Measurements from ENCODE around the gene BTN2A1. TPM values are rescaled to one million over a fixed set of nuclear protein-coding genes. Genes with fewer than 3 reads are reported as not detected.

The BTN2A1 gene
- total and polyA plus RNA-seq, 7 donors = 5.4 to 14.9 (median 9.4) TPM

- H3K27me3 ChIP-seq (ENCODE audit: insufficient read depth in 3 of 3, low read length in 2 of 3) = no peaks in the 10 kb centered on the region
- DNase-seq (no peak), ATAC-seq (no peak)
- H3K4me3 ChIP-seq = no peak overlapping the region
- no peak overlapping the region for H3K27ac ChIP-seq
- intact Hi-C loops (cut with DNase I) = no loop called here
- H3K9me3 ChIP-seq = no peaks in the 10 kb centered on the region
- WGBS, 3 donors = 72 to 85% (median 77%) methylated on average over 2 of the region's 2 CpGs
- no peaks in the 10 kb centered on the region for H3K36me3 ChIP-seq (ENCODE audit: insufficient read depth in 1 of 2, low read depth in 1 of 2)
- TF ChIP-seq CTCF (IDR thresholded peaks at IDR 0.05) = no peak
- no peaks in the 10 kb centered on the region for H3K4me1 ChIP-seq
Observed at GRCh38 chr6:26493258-26493657, 35.5 kb downstream of the BTN2A1 start.

- no peaks in the 10 kb centered on the region for H3K9me3 ChIP-seq
- 86 to 88% (median 88%) methylated on average over 3 of the region's 3 CpGs for WGBS, 3 donors
- TF ChIP-seq CTCF (IDR thresholded peaks at IDR 0.05) = no peak
- no peak for ATAC-seq
- no peaks in the 10 kb centered on the region for H3K36me3 ChIP-seq (ENCODE audit: insufficient read depth in 1 of 2, low read depth in 1 of 2)
- no peaks in the 10 kb centered on the region for H3K4me1 ChIP-seq
- DNase-seq = no peak
- H3K27me3 ChIP-seq (ENCODE audit: insufficient read depth in 3 of 3, low read length in 2 of 3) = no peaks in the 10 kb centered on the region
- intact Hi-C loops (cut with DNase I) = no loop called here
- no peak overlapping the region for H3K27ac ChIP-seq
- H3K4me3 ChIP-seq = no peak overlapping the region
Observed at GRCh38 chr6:26494117-26494516, 36.4 kb downstream of the BTN2A1 start.

DNA sequence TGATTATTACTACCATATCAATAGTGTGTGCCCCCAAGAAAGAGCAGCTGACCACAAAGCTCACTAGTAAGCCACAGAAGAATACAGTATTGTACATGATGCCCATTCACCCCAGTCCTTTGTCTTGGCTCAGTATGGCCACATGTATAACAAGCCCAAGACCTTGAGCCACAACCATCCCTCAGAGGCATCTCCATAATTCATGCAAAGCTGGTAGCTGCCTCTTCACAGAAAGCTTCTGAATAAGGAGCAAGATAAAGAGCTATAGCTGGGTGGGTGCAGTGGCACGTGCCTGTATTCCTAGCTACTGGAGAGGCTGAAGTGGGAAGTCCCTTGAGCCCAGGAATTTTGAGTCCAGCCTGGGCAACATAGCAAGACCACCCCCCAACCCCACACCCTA, 37.5 kb downstream of the BTN2A1 start:
- no peaks in the 10 kb centered on the region for H3K9me3 ChIP-seq
- 57 to 67% (median 63%) methylated on average over 1 of the region's 1 CpG for WGBS, 3 donors
- DNase-seq (no peak), ATAC-seq (no peak)
- H3K4me1 ChIP-seq = no peaks in the 10 kb centered on the region
- TF ChIP-seq CTCF (IDR thresholded peaks at IDR 0.05) = no peak
- no peak overlapping the region for H3K4me3 ChIP-seq
- H3K27ac ChIP-seq = no peak overlapping the region
- H3K27me3 ChIP-seq (ENCODE audit: insufficient read depth in 3 of 3, low read length in 2 of 3) = no peaks in the 10 kb centered on the region
- intact Hi-C loops (cut with DNase I) = no loop called here
- H3K36me3 ChIP-seq (ENCODE audit: insufficient read depth in 1 of 2, low read depth in 1 of 2) = no peaks in the 10 kb centered on the region

DNA sequence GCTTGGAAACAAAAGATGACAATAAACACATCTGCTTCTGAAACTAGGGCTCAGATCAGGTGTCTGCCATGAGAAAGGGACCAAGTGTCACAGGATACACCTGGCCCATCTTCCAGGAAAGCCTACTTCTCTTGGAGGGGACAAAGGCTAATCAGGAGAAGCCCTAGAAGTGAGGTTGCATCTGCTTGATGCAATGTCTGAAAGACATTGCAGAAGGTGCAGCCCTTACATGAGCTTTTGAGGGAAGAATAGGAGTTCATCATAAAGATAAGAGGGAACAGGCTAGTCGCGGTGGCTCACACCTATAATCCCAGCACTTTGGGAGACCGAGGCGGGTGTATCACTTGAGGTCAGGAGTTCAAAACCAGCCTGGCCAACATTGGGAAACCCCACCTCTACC, 39.9 kb downstream of the BTN2A1 start:
- intact Hi-C loops (cut with DNase I) = no loop called here
- ATAC-seq = no peak
- WGBS, 3 donors = 81 to 96% (median 86%) methylated on average over 4 of the region's 4 CpGs

More for the DNA sequence above, 39.9 kb downstream of the BTN2A1 start:
- Histone ChIP-seq H3K36me3 (ENCODE audit: insufficient read depth in 1 of 2, low read depth in 1 of 2) (no peaks in the 10 kb centered on the region), H3K27me3 (ENCODE audit: insufficient read depth in 3 of 3, low read length in 2 of 3) (peaks cover 0 to 20% (median 6%) of the 10 kb centered on the region in 3 donors), H3K4me3 (no peak overlapping the region), H3K9me3 (no peaks in the 10 kb centered on the region), H3K4me1 (no peaks in the 10 kb centered on the region), H3K27ac (no peak overlapping the region)
- DNase-seq = no peak
- TF ChIP-seq CTCF (IDR thresholded peaks at IDR 0.05) = no peak
